ENCODE data around the gene RBM8A. TPM values are rescaled to one million over a fixed set of nuclear protein-coding genes. Genes with fewer than 3 reads are reported as not detected.
A peak's percentile ranks its signal among the peaks of the same experiment; 100 is the strongest.

RBM8A gene
- total RNA-seq = 10 to 100 TPM; 86.9 to 94.1 TPM
- long read RNA-seq, full-length matches to known transcripts = 38 of 45 reads
- long read RNA-seq, partial matches to known transcripts = 1 of 45 reads
- long read RNA-seq, other reads (novel, unspliced or antisense) = 6 of 45 reads

DNA sequence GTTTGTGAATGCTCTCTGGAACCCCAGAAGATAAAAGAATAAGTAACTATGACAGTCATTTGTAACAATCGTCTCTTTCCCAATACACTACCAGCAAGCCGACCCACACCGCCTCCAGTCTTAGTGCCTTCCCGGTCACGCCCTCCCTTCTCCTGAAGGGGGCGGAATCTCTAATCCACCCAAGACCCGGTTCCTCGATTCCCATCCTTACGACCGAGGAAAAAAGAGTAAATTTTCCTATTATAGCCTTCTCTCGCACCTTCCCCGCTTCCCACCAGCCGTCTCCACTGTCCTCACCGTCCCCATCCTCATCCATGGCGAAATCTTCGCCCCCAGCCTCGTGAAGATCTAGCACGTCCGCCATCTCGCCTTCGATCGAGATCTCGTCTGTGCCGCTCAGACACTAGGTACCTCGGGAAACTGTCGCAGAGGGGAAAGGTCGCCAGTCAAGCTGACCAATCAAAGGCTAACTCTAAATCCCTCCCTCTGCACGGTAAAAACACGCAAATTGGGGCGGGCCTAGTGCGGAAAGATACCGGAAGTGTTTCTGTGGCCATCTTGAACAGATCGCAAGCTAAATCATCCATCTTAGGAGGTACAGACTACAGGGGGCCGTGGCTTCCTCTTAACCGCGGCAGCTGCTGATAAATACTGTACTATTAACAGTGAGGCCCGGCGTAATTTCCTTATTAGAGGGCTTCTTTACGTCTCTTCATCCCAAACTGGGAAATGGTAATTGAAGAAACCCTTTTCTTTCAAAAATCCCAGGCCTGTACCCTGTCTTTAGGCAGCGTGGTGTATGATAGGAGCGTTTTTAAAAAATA is at the start of gene RBM8A:
RBM8A (minus strand) TSS at position 422 of the 824 bp plus-strand sequence; CDS start at position 364, 58 bp downstream.
- DNase-seq = peak; percentile 92 to 97
- peak; percentile 98 for ATAC-seq
- intact Hi-C loops (cut with DNase I, micrococcal nuclease) = no loop called here

DNA sequence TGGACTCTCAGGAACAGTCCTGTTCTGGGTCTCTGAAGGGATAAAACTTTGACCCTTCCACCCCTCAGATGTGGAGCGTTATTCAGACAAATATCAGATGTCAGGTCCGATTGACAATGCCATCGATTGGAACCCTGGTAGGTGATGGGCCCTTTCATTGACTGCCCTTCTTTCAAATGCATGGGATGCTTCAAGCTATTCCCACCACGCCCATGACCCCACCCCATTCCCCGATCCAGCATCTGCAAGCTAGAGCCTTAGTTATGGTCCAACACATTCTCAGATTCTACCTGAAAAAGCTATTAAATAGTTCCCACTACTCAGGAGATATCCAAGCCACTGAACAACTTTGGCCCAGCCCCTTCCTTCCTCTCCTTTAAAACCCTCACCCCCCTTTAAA is 49.7 kb upstream of the RBM8A start:
- DNase-seq = no peak
- intact Hi-C loops (cut with DNase I, micrococcal nuclease) = loop anchor here in 1 of 2 donors (5.0 kb wide), 1 partner anchor 35 kb away; no protein-coding TSS in a partner anchor
- ATAC-seq = no peak

DNA sequence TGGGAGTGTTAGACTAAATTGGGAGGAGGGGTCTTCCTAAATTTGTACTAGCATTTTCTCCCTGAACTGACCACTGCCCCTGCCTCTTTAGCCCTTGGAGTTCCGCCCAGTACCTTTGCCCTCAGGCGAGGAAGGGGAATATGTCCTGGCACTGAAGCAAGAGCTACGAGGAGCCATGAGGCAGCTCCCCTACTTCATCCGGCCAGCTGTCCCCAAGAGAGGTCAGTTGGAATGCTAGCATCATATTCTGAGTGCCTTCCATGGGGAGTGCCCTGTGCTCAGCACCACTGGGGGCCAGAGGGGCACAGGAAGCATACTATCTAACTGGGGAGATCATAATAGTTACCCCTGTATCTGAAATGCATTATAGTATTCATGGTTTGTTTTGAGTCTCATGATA is 47.9 kb upstream of the RBM8A start:
- no peak for DNase-seq
- ATAC-seq = no peak
- intact Hi-C loops (cut with DNase I, micrococcal nuclease) = loop anchor here in 1 of 2 donors (5.0 kb wide), 1 partner anchor 37 kb away; no protein-coding TSS in a partner anchor

DNA sequence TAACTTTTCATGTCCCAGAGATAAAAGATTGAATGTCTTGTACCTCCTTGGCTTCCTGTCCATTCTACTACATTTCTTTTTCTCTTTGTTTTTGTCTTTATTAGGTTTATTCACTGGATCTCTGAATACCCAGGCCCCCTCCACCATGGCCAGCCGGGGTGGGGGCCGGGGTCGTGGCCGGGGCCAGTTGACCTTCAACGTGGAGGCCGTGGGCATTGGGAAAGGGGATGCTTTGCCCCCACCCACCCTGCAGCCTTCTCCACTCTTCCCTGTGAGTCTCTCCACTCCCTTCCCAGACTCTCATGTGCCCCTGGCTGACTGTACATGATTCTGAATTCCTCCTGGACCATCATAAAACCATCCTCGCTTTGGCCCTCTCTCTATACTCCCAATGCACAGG is 47.4 kb upstream of the RBM8A start:
- no peak for DNase-seq
- ATAC-seq = no peak
- intact Hi-C loops (cut with DNase I, micrococcal nuclease) = loop anchor here in 1 of 2 donors (5.0 kb wide), 1 partner anchor 38 kb away; no protein-coding TSS in a partner anchor

DNA sequence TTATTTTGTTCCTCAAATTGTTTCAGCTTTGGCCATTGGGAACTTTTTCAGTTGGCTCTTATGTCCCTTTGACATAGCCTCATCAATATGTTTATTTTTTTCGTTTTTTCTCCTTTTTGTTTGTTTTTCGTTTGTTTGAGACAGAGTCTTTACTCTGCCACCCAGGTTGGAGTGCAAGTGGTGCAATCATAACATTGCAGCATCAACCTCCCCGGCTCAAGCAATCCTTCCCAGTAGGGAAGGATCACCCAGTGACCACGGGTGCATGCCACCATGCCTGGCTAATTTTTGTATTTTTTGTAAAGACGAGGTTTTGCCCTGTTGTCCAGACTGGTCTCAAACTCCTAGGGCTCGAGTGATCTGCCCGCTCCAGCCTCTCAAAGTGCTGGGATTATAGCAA is 45.3 kb upstream of the RBM8A start:
- ATAC-seq = no peak
- intact Hi-C loops (cut with DNase I, micrococcal nuclease) = no loop called here
- DNase-seq = no peak

DNA sequence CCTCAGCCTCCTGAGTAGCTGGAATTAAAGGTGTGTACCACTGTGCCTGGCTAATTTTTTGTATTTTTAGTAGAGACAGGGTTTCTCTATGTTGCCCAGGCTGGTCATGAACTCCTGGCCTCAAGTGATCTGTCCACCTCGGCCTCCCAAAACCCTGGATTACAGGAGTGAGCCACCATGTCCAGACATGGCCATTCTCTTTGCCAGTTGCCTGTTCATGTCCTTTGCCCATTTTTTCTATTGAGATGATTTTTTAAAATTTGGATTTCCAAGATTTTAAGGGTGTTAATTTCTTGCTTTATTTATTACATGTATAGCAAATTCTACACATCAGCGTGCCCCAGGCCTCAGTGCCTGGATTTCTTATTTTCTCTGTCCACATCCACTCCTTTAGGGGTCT is 40.0 kb upstream of the RBM8A start:
- DNase-seq = no peak
- no peak for ATAC-seq
- intact Hi-C loops (cut with DNase I, micrococcal nuclease) = loop anchor here in 1 of 2 donors (10.0 kb wide), 1 partner anchor 52 kb away; the partner anchor contains the start of genes ITGA10 and PEX11B

DNA sequence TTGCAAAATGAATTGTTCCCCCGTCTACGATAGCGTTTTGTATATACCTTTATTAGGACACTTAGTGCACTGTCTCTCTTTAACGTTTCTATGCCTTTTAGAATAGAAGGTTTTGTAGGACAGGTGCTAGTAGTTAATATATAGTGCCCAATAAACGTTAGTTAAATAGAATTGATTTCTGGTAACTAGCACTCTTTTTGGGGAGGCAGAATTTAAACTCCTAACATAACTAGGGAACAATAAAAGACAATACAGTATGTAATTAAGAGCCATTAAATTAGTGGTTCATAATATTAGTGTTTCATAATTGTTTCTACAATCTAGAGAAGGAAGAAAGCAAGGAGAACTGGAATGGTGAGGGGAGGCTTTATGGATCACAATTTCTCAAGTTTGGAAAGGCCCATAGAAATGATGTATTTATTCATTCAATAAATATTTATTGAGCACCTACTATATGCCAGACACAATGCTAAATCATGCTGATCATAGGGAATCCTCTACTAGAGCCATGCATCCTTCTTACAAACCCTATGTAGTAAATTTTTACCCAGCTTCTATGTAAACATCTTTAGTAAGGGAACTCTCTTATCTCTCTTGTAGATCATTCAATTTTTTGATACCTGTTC is 37.9 kb upstream of the RBM8A start:
- DNase-seq = no peak
- ATAC-seq = no peak
- intact Hi-C loops (cut with DNase I, micrococcal nuclease) = loop anchor here in 1 of 2 donors (10.0 kb wide), 1 partner anchor 50 kb away; the partner anchor contains the start of genes ITGA10 and PEX11B

DNA sequence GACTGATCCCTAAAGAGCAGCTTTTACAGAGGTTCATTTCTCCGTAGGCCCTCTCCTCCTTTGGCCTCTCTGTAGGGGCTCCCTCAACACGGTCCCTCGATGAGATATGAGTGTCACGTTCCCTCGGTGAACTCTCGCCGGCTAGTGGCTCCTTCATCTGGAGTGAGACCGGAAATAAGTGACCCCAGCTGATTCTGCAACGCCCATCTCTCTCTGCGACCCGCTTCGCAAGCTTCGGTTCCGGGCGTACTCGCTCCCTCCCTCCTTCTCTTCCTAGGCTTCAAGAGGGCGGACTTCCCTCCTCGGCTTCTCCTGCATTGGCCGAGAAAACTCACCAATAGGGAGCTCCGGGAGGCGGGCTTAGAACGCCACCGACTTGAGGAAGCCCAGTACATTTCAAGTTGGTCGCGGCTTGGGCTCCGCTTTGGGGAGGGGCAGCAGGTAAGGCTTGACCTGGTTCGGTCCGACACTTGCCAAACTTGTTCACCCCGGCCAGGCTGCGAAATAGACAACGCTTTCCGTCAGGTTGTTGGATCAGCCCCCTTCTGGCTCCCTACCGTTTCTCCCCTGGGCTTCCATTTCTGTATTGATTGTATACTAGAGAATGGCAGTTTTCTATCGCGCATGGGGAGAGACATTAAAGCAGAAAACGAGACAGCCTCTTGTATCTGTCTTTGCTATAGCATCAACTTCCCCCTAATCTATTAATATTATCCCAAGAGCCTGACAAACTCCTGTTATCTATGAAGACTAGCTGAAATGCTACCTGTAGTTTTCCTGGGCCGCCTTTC is 37.2 kb upstream of the RBM8A start, which contains the start of the genes ANKRD34A and POLR3GL:
ANKRD34A (minus strand) TSS at position 248 of the 791 bp plus-strand sequence. CDS start 2,816 bp downstream, outside the sequence.
POLR3GL (plus strand) TSS at position 363 of the 791 bp plus-strand sequence. CDS start 10,176 bp downstream, outside the sequence.
- intact Hi-C loops (cut with DNase I, micrococcal nuclease) = loop anchor here in 1 of 2 donors (10.0 kb wide), 1 partner anchor 50 kb away; the partner anchor contains the start of genes ITGA10 and PEX11B
- ATAC-seq (peak; percentile 95), DNase-seq (peak; percentile 97 to 98)

DNA sequence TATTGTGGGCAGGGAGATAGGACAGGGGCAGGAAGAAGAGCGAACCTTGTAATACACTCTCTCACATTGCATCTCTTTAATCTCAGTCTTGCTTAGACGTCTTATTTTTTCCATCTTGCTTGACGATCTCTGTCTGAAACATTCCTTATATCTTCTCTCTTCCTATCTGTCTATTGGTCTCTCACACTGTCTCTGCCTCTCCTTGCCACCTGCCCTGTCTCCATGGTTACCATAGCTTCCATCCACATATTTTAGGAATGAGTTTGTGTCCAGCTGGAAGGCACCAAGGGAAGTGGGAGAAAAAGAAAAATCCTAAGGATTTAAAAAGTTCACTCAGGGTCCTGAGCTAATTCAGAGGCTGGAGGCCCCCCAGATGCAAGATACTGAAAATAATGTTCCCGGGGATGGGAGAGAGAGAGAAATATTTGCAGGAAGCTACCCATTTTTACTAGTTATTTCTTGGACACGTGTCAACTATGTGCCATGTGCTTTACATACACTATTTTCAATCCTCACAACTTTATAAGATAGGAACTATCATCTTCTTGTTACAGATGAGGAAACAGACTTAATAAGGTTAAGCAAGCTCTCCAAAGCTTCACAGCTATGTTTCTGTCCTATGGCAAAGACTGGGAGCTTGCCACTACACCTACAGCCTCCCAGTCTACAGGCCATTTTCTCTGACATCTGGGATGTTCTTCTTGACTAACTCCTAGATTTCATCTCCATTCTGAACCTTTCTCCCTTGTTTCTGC is 36.2 kb upstream of the RBM8A start:
- intact Hi-C loops (cut with DNase I, micrococcal nuclease) = loop anchor here in 1 of 2 donors (10.0 kb wide), 1 partner anchor 49 kb away; the partner anchor contains the start of genes ITGA10 and PEX11B
- no peak for DNase-seq

DNA sequence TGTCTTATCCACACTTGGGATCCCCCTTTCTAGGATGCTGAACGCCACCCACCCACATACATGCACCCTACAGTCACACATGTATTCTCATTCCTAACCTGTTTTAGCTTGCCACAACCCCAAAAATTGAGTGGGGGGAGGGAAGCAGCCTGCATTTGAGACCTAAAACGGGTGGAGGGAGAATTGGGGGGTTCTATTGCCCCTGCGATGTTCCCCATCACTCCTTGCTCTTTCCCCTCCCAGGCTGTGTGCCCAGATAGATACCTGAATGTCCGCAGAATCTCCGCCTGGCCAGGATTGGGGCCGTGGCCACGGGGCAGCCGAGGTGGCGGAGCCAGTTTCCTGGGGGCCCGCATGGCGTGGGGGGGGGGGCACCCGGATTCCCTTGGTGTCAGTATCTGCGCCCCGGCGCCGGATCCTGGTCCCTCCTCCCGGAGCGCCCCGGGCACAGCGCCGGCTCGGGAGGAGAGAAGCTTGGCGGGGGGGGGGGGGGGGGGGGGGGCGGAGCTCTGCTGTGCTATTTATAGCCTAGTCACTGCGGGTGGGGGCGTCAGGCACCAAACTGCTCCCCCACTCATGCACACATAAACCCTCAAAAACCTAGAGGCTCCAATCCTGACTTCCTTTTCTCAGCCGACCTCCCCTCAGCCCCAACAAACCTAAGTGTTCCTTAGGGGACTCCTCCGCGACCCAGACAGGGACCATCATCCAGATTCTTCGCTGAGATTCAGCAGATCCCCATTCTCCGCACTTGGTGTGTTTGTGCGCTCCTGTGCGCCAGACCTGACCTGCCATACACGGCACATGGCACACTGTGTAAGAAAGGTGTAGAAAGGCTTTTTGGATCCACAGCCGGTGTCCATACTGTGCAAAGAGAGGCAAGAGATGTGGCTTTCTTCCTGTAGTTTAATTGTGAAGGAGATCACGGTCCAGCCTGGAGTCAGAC is 35.1 kb upstream of the RBM8A start:
- intact Hi-C loops (cut with DNase I, micrococcal nuclease) = loop anchor here in 1 of 2 donors (10.0 kb wide), 1 partner anchor 48 kb away; the partner anchor contains the start of genes ITGA10 and PEX11B
- ATAC-seq (no peak), DNase-seq (peak; percentile 41 to 55)

More for the DNA sequence above, 36.2 kb upstream of the RBM8A start:
- no peak for ATAC-seq

DNA sequence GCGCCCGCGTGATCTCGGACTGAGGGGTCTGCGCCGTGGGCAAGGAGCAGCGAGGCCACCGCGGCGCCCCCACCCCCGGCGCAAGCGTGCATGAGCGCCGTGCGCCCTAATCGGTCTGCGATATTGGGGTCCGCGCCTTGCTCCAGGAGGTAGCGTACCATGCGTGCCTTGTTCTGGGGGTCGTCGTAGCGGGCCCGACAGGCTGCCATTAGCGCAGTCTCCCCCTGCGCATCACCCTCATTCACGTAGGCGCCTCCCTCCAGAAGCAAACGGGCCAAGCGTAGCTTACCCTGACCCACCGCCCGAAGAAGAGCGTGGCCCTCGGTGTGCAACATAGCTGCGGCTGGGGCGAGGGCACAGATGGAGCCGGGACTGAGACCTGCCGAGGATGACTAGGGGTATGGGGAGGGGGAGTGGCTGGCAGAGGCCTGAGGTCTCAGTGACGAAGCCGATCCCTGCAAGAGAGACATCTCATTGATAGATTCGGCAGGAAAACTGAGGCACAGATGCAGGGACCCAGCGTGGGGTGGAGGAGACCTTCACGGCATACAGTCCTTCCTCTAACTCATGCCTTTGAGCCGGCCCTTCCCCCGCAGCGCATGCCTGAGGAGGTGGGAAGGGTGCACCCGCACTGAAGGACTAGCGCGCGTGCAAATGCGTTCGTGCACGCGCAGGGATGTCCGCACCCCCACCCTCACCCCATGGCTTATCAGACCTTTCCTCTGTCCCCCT is 34.3 kb upstream of the RBM8A start:
- DNase-seq (peak; percentile 51 to 69), ATAC-seq (no peak)
- intact Hi-C loops (cut with DNase I, micrococcal nuclease) = loop anchor here in 1 of 2 donors (10.0 kb wide), 1 partner anchor 47 kb away; the partner anchor contains the start of genes ITGA10 and PEX11B

DNA sequence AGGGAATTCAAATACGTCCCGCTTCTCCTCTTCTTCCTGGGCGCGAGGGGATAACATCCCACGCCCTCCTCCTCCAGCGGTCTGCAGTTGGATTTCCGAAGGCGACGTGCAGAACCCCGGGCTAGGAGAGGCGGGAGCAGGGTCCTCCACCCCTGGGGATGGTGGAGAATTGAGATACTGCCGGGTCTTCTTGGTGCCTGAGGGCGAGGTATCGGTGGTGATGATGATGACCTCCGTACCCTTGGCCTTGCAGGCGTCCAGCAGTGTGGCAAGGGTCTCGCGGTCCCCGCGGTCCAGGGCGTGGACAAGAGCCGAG is 33.8 kb upstream of the RBM8A start:
- intact Hi-C loops (cut with DNase I, micrococcal nuclease) = loop anchor here in 1 of 2 donors (10.0 kb wide), 1 partner anchor 46 kb away; the partner anchor contains the start of genes ITGA10 and PEX11B
- DNase-seq = no peak
- ATAC-seq = no peak

DNA sequence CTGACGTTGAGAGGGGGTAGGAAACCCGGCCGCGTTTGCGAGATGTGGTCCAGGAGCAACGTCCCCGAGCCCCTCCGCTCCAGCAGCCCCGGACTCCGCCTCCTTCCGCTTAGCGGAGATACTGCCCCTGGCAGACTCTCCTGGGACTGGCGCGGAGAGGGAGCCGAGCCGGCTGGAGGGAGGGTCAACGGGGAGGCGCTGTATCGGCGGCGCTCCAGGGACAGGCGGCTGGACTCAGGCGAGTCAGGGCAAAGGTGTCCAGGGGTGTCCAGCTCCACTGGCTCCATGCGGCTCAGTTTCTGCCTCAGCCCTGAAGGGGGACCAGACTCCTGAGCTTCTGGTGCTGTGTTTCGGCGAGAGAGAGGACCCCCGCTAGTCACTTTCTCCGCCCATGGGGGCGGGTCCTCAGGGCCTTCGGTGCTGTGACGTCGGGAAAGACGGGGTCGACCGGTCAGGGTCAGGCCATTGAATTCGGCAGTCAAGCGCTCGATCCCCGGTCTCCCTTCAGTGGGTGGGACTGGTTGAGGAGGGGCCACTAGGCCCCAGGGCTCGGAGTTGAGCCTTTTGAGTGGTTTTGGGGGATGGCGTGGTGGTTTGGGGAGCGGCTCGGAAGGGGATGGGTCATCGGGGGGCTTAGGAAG is 33.3 kb upstream of the RBM8A start:
- intact Hi-C loops (cut with DNase I, micrococcal nuclease) = loop anchor here in 1 of 2 donors (10.0 kb wide), 1 partner anchor 46 kb away; the partner anchor contains the start of genes ITGA10 and PEX11B
- DNase-seq (peak; percentile 72 to 78), ATAC-seq (peak; percentile 28)

DNA sequence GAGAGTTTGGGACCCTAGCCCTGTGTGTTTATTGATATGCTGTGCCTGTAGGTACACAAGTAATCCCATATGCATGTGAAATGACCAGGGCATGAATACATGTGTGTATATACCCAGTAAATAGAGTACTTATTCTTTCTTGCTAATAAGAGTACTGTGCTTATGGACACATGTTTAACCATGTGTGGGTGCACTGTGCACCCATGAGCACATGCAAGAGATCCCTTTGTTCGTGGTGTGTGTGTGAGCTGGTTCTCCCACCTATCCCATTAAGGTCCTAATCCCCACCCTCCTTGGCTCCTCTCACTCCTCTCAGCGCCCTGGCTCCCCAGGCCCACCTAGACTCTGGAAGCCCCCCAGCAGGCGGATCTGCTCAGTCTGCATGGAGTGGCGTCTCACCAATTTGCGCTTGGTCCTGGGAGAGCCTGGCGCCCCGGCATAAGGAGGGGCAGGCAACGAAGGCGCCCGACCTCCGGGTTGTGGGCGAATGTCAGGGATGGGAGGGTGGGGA is 32.7 kb upstream of the RBM8A start:
- ATAC-seq = no peak
- no peak for DNase-seq
- intact Hi-C loops (cut with DNase I, micrococcal nuclease) = loop anchor here in 1 of 2 donors (10.0 kb wide), 1 partner anchor 45 kb away; the partner anchor contains the start of genes ITGA10 and PEX11B

DNA sequence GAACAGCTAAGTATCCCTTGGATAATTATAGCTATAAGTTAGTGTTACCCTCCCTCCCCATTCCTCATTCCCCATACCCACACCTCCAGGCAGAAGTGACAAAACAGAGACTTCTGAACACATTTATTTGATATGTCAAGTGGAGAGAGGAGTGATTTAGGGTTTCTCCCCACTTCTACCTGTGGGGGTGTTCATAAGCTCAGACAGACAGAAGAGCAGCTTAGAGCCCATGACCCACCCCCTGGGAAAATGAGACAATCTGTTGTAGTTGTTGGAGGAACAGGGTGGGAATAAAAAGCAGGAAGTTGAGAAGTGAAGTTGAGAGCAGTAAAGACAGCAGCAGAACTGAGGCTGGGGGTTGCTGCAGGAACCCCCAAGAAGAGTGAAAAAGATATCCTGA is 32.0 kb upstream of the RBM8A start:
- ATAC-seq = no peak
- intact Hi-C loops (cut with DNase I, micrococcal nuclease) = no loop called here

More for the DNA sequence above, 32.0 kb upstream of the RBM8A start:
- no peak for DNase-seq

All from left colon (tissue), 2 donors.